ENCODE measurements around the gene ADAM15.

The ADAM15 gene

GRCh38 chr1:155053531-155054105, 2.5 kb downstream of the ADAM15 start:
- DNase-seq = no peak
- no peak overlapping the region for H2AFZ ChIP-seq (ENCODE audit: low read depth, low read length)
- H2AK5ac ChIP-seq (ENCODE audit: low read length, severe bottlenecking) = no peak overlapping the region
- H3K27me3 ChIP-seq (ENCODE audit: control insufficient read depth in 1 of 2, insufficient read depth in 1 of 2, low read length in 2 of 2) = no peaks in the 10 kb centered on the region
- H3K36me3 ChIP-seq (ENCODE audit: control insufficient read depth in 1 of 2, insufficient read depth in 2 of 2, low read depth in 1 of 2, low read length in 2 of 2) = peaks cover 43 to 46% of the 10 kb centered on the region in 2 experiments
- H2BK12ac ChIP-seq (ENCODE audit: low read length in 2 of 2) = no peak overlapping the region
- peak overlapping the region in 1 of 2 experiments; percentile 47 for H3K14ac ChIP-seq (ENCODE audit: low read length in 2 of 2)
- H3K4me2 ChIP-seq (ENCODE audit: low read length, poor library complexity, severe bottlenecking) = no peak overlapping the region
- no peak overlapping the region for H3K23ac ChIP-seq (ENCODE audit: low read length in 2 of 2)
- no peak overlapping the region for H4K91ac ChIP-seq (ENCODE audit: low read length)
- H3K79me1 ChIP-seq (replicated peaks; ENCODE audit: low read length, poor library complexity, severe bottlenecking) = peaks cover 13% of the 10 kb centered on the region
- H2BK120ac ChIP-seq (ENCODE audit: low read depth, low read length) = no peak overlapping the region
- H3K4ac ChIP-seq (ENCODE audit: low read depth in 1 of 2, low read length in 2 of 2) = no peak overlapping the region
- H3K9me3 ChIP-seq (ENCODE audit: control insufficient read depth, low read length) = no peaks in the 10 kb centered on the region
- H3K4me1 ChIP-seq (ENCODE audit: control insufficient read depth, insufficient read depth, low read depth, low read length) = peaks cover 17% of the 10 kb centered on the region
- H3K4me3 ChIP-seq (ENCODE audit: insufficient read depth in 1 of 2, low read depth in 1 of 2, low read length in 2 of 2) = no peak overlapping the region
- H2BK15ac ChIP-seq (ENCODE audit: low read depth, poor library complexity, severe bottlenecking) = no peak overlapping the region
- no peak overlapping the region for H3K27ac ChIP-seq (ENCODE audit: low read length, poor library complexity, severe bottlenecking)
- no peak overlapping the region for H3K18ac ChIP-seq (ENCODE audit: low read depth in 1 of 2, low read length in 2 of 2)
- 94% methylated on average over 6 of the region's 7 CpGs for WGBS
- no peak overlapping the region for H2BK5ac ChIP-seq (ENCODE audit: low read depth, low read length, poor library complexity, severe bottlenecking)
- no peak overlapping the region for H3K9ac ChIP-seq (ENCODE audit: low read length)
- no peak overlapping the region for H4K8ac ChIP-seq (ENCODE audit: low read length)

GRCh38 chr1:155057104-155057503, 6.0 kb downstream of the ADAM15 start:
- H3K9me3 ChIP-seq (ENCODE audit: control insufficient read depth, low read length) = no peaks in the 10 kb centered on the region
- H3K36me3 ChIP-seq (ENCODE audit: control insufficient read depth in 1 of 2, insufficient read depth in 2 of 2, low read depth in 1 of 2, low read length in 2 of 2) = peaks cover 62 to 65% of the 10 kb centered on the region in 2 experiments
- H2BK15ac ChIP-seq (ENCODE audit: low read depth, poor library complexity, severe bottlenecking) = no peak overlapping the region
- no peak overlapping the region for H3K14ac ChIP-seq (ENCODE audit: low read length in 2 of 2)
- H4K8ac ChIP-seq (ENCODE audit: low read length) = no peak overlapping the region
- H3K79me1 ChIP-seq (replicated peaks; ENCODE audit: low read length, poor library complexity, severe bottlenecking) = peaks cover 13% of the 10 kb centered on the region
- H4K91ac ChIP-seq (ENCODE audit: low read length) = no peak overlapping the region
- H3K27ac ChIP-seq (ENCODE audit: low read length, poor library complexity, severe bottlenecking) = no peak overlapping the region
- H3K4ac ChIP-seq (ENCODE audit: low read depth in 1 of 2, low read length in 2 of 2) = no peak overlapping the region
- no peak overlapping the region for H3K4me2 ChIP-seq (ENCODE audit: low read length, poor library complexity, severe bottlenecking)
- H2AK5ac ChIP-seq (ENCODE audit: low read length, severe bottlenecking) = no peak overlapping the region
- no peak overlapping the region for H3K4me3 ChIP-seq (ENCODE audit: insufficient read depth in 1 of 2, low read depth in 1 of 2, low read length in 2 of 2)
- H3K27me3 ChIP-seq (ENCODE audit: control insufficient read depth in 1 of 2, insufficient read depth in 1 of 2, low read length in 2 of 2) = no peaks in the 10 kb centered on the region
- H3K23ac ChIP-seq (ENCODE audit: low read length in 2 of 2) = no peak overlapping the region
- DNase-seq = no peak
- H3K18ac ChIP-seq (ENCODE audit: low read depth in 1 of 2, low read length in 2 of 2) = no peak overlapping the region
- no peak overlapping the region for H3K9ac ChIP-seq (ENCODE audit: low read length)
- H2AFZ ChIP-seq (ENCODE audit: low read depth, low read length) = no peak overlapping the region
- H2BK12ac ChIP-seq (ENCODE audit: low read length in 2 of 2) = no peak overlapping the region
- H2BK5ac ChIP-seq (ENCODE audit: low read depth, low read length, poor library complexity, severe bottlenecking) = peak overlapping the region; percentile 1
- peaks cover 10% of the 10 kb centered on the region for H3K4me1 ChIP-seq (ENCODE audit: control insufficient read depth, insufficient read depth, low read depth, low read length)
- H2BK120ac ChIP-seq (ENCODE audit: low read depth, low read length) = no peak overlapping the region
- 98% methylated on average over 8 of the region's 8 CpGs for WGBS

GRCh38 chr1:155057788-155058211, 6.7 kb downstream of the ADAM15 start:
- no peaks in the 10 kb centered on the region for H3K9me3 ChIP-seq (ENCODE audit: control insufficient read depth, low read length)
- no peak overlapping the region for H3K4ac ChIP-seq (ENCODE audit: low read depth in 1 of 2, low read length in 2 of 2)
- no peak overlapping the region for H3K23ac ChIP-seq (ENCODE audit: low read length in 2 of 2)
- no peak overlapping the region for H3K27ac ChIP-seq (ENCODE audit: low read length, poor library complexity, severe bottlenecking)
- DNase-seq = no peak
- no peak overlapping the region for H2BK15ac ChIP-seq (ENCODE audit: low read depth, poor library complexity, severe bottlenecking)
- H3K4me2 ChIP-seq (ENCODE audit: low read length, poor library complexity, severe bottlenecking) = no peak overlapping the region
- H2BK12ac ChIP-seq (ENCODE audit: low read length in 2 of 2) = no peak overlapping the region
- H3K9ac ChIP-seq (ENCODE audit: low read length) = no peak overlapping the region
- no peaks in the 10 kb centered on the region for H3K27me3 ChIP-seq (ENCODE audit: control insufficient read depth in 1 of 2, insufficient read depth in 1 of 2, low read length in 2 of 2)
- H2BK5ac ChIP-seq (ENCODE audit: low read depth, low read length, poor library complexity, severe bottlenecking) = no peak overlapping the region
- peaks cover 13% of the 10 kb centered on the region for H3K4me1 ChIP-seq (ENCODE audit: control insufficient read depth, insufficient read depth, low read depth, low read length)
- H4K91ac ChIP-seq (ENCODE audit: low read length) = no peak overlapping the region
- no peak overlapping the region for H3K4me3 ChIP-seq (ENCODE audit: insufficient read depth in 1 of 2, low read depth in 1 of 2, low read length in 2 of 2)
- no peak overlapping the region for H4K8ac ChIP-seq (ENCODE audit: low read length)
- no peak overlapping the region for H3K18ac ChIP-seq (ENCODE audit: low read depth in 1 of 2, low read length in 2 of 2)
- no peak overlapping the region for H2AK5ac ChIP-seq (ENCODE audit: low read length, severe bottlenecking)
- H3K79me1 ChIP-seq (replicated peaks; ENCODE audit: low read length, poor library complexity, severe bottlenecking) = peaks cover 11% of the 10 kb centered on the region
- H2BK120ac ChIP-seq (ENCODE audit: low read depth, low read length) = no peak overlapping the region
- no peak overlapping the region for H2AFZ ChIP-seq (ENCODE audit: low read depth, low read length)
- peaks cover 62 to 65% of the 10 kb centered on the region in 2 experiments for H3K36me3 ChIP-seq (ENCODE audit: control insufficient read depth in 1 of 2, insufficient read depth in 2 of 2, low read depth in 1 of 2, low read length in 2 of 2)
- 95% methylated on average over 13 of the region's 13 CpGs for WGBS
- no peak overlapping the region for H3K14ac ChIP-seq (ENCODE audit: low read length in 2 of 2)

GRCh38 chr1:155060736-155061135, 9.6 kb downstream of the ADAM15 start:
- Histone ChIP-seq H3K4me3 (ENCODE audit: insufficient read depth in 1 of 2, low read depth in 1 of 2, low read length in 2 of 2) (no peak overlapping the region), H3K9me3 (ENCODE audit: control insufficient read depth, low read length) (no peaks in the 10 kb centered on the region), H3K4me2 (ENCODE audit: low read length, poor library complexity, severe bottlenecking) (no peak overlapping the region), H3K18ac (ENCODE audit: low read depth in 1 of 2, low read length in 2 of 2) (no peak overlapping the region), H4K8ac (ENCODE audit: low read length) (no peak overlapping the region), H3K23ac (ENCODE audit: low read length in 2 of 2) (no peak overlapping the region), H3K4ac (ENCODE audit: low read depth in 1 of 2, low read length in 2 of 2) (no peak overlapping the region), H3K79me1 (replicated peaks; ENCODE audit: low read length, poor library complexity, severe bottlenecking) (peaks cover 7% of the 10 kb centered on the region), H3K4me1 (ENCODE audit: control insufficient read depth, insufficient read depth, low read depth, low read length) (peaks cover 23% of the 10 kb centered on the region), H2BK15ac (ENCODE audit: low read depth, poor library complexity, severe bottlenecking) (peak overlapping the region; percentile 53), H3K14ac (ENCODE audit: low read length in 2 of 2) (no peak overlapping the region), H3K27ac (ENCODE audit: low read length, poor library complexity, severe bottlenecking) (no peak overlapping the region), H2BK120ac (ENCODE audit: low read depth, low read length) (no peak overlapping the region), H3K36me3 (ENCODE audit: control insufficient read depth in 1 of 2, insufficient read depth in 2 of 2, low read depth in 1 of 2, low read length in 2 of 2) (peaks cover 47 to 48% of the 10 kb centered on the region in 2 experiments), H2BK5ac (ENCODE audit: low read depth, low read length, poor library complexity, severe bottlenecking) (no peak overlapping the region), H4K91ac (ENCODE audit: low read length) (no peak overlapping the region), H2AFZ (ENCODE audit: low read depth, low read length) (no peak overlapping the region), H3K27me3 (ENCODE audit: control insufficient read depth in 1 of 2, insufficient read depth in 1 of 2, low read length in 2 of 2) (no peaks in the 10 kb centered on the region), H3K9ac (ENCODE audit: low read length) (no peak overlapping the region), H2BK12ac (ENCODE audit: low read length in 2 of 2) (no peak overlapping the region), H2AK5ac (ENCODE audit: low read length, severe bottlenecking) (no peak overlapping the region)
- no peak for DNase-seq
- 93% methylated on average over 8 of the region's 8 CpGs for WGBS
